Sigmoid colon (tissue), 7 donors: Measurements from ENCODE around the gene HDHD2. TPM values are rescaled to one million over a fixed set of nuclear protein-coding genes. Genes with fewer than 3 reads are reported as not detected.
A peak's percentile ranks its signal among the peaks of the same experiment; 100 is the strongest.

Source experiments
- DNase-seq: peaks from one replicate; pipeline ENCODE4 v3.0.0-alpha.2; 2019
- H3K27ac ChIP-seq, 4 donors: fragments of 200-600 bp; sonication (generic); one replicate each; pipeline ENCODE4 v1.5.1; 2016 to 2019; ENCODE audit warnings: mild to moderate bottlenecking in 1 of 4
- H3K27me3 ChIP-seq, 3 donors: fragments of 200-600 bp; sonication (generic); one replicate each; pipeline ENCODE4 v1.5.1; 2019; ENCODE audit warnings: mild to moderate bottlenecking in 1 of 3
- H3K36me3 ChIP-seq, 4 donors: fragments of 200-600 bp; sonication (generic); one replicate each; pipeline ENCODE4 v1.5.1; 2016 to 2019
- H3K4me1 ChIP-seq, 4 donors: fragments of 200-600 bp; sonication (generic); one replicate each; pipeline ENCODE4 v1.5.1; 2017 to 2019
- H3K4me3 ChIP-seq, 4 donors: fragments of 200-600 bp; sonication (generic); one replicate each; pipeline ENCODE4 v1.5.1; 2017 to 2019; ENCODE audit warnings: mild to moderate bottlenecking in 2 of 4, moderate library complexity in 1 of 4
- H3K9me3 ChIP-seq, 4 donors: fragments of 200-600 bp in 3 of 4; sonication (generic) in 3 of 4; one replicate each; pipeline versions ENCODE4 v1.5.1 to v1.6.1; 2013 to 2019
- CTCF ChIP-seq, 4 experiments: fragments of 450-650 bp in 3 of 4; fragments of 200-600 bp in 1 of 4; IDR thresholded peaks; one replicate each; pipeline ENCODE4 v1.5.1; 2016 to 2019; ENCODE audit warnings: antibody characterized with exemption in 4 of 4, mild to moderate bottlenecking in 3 of 4, moderate library complexity in 2 of 4
- EP300 ChIP-seq, 4 donors: sonication (generic); formaldehyde crosslinking; IDR thresholded peaks; one replicate each; pipeline ENCODE4 v1.6.1; 2017; ENCODE audit warnings: antibody characterized with exemption in 4 of 4
- POLR2A ChIP-seq, 2 donors: fragments of 450-650 bp; IDR thresholded peaks; one replicate each; pipeline ENCODE4 v1.6.1; 2016; ENCODE audit warnings: antibody characterized with exemption in 2 of 2, mild to moderate bottlenecking in 2 of 2, moderate library complexity in 2 of 2
- POLR2AphosphoS5 ChIP-seq, 4 donors: sonication (generic); formaldehyde crosslinking; IDR thresholded peaks; one replicate each; pipeline ENCODE4 v1.6.1; 2017; ENCODE audit warnings: antibody characterized with exemption in 4 of 4
- WGBS, 2 donors: extraction: QIAGEN DNeasy Blood & Tissue Kit; methylation state at CpG; one replicate each; pipeline ENCODE4 v1.1.7; 2013; 5-methylcytosine and 5-hydroxymethylcytosine counted together
- intact Hi-C: fragments of 100-400 bp; cut with DNase I; formaldehyde crosslinking; loops from one replicate; pipeline ENCODE4 v1.15.1; 2023
- polyA plus RNA-seq, 3 donors: library from polyadenylated mRNA; stranded (reverse); fragments of 200-250 nt; gene quantifications; one replicate each; pipeline ENCODE4 v1.2.3, GENCODE V29; 2013
- total RNA-seq, 4 donors: library from RNA; depleted of rRNA; stranded (reverse); fragments of >200 nt; gene quantifications; one replicate each; pipeline ENCODE4 v1.1.0, GENCODE V29; 2016
- donor health status: healthy with polysubstance abuse.
- donor health status: Bipolar disorder and iron deficiency.
- donor health status: healthy.

Gene HDHD2
- total and polyA plus RNA-seq, 7 donors, result 21.0 to 34.0 (median 29.1) TPM

GRCh38 chr18:47174545-47175116 lies 24.3 kb upstream of the HDHD2 start:
- 52 to 73% methylated on average over 13 of the region's 13 CpGs for WGBS, 2 donors

GRCh38 chr18:47172476-47172875 lies 22.2 kb upstream of the HDHD2 start:
- intact Hi-C loops, result no loop called here
- Histone ChIP-seq H3K4me1 (peaks cover 0 to 24% (median 20%) of the 10 kb centered on the region in 4 donors), H3K36me3 (peaks cover 0 to 4% (median 0%) of the 10 kb centered on the region in 4 donors), H3K27ac (no peak overlapping the region), H3K27me3 (no peaks in the 10 kb centered on the region), H3K9me3 (no peaks in the 10 kb centered on the region), H3K4me3 (no peak overlapping the region)
- DNase-seq, result no peak
- WGBS, 2 donors, result 85 to 86% methylated on average over 2 of the region's 2 CpGs
- TF ChIP-seq EP300 (IDR thresholded peaks at IDR 0.05) (no peak), CTCF (IDR thresholded peaks at IDR 0.05) (no peak), POLR2A (IDR thresholded peaks at IDR 0.05) (no peak), POLR2AphosphoS5 (IDR thresholded peaks at IDR 0.05) (no peak)

More at GRCh38 chr18:47174545-47175116, 24.3 kb upstream of the HDHD2 start:
- H3K9me3 ChIP-seq, result no peaks in the 10 kb centered on the region
- H3K27ac ChIP-seq, result no peak overlapping the region
- H3K36me3 ChIP-seq, result peaks cover 0 to 4% (median 0%) of the 10 kb centered on the region in 4 donors
- DNase-seq, result no peak
- H3K4me1 ChIP-seq, result peaks cover 0 to 24% (median 20%) of the 10 kb centered on the region in 4 donors
- peak overlapping the region; percentile 78 to 96 (median 88) for H3K4me3 ChIP-seq
- TF ChIP-seq CTCF (IDR thresholded peaks at IDR 0.05) (no peak), EP300 (IDR thresholded peaks at IDR 0.05) (no peak), POLR2A (IDR thresholded peaks at IDR 0.05) (no peak), POLR2AphosphoS5 (IDR thresholded peaks at IDR 0.05) (no peak)
- intact Hi-C loops, result no loop called here
- H3K27me3 ChIP-seq, result no peaks in the 10 kb centered on the region

- H3K27me3 ChIP-seq, result no peaks in the 10 kb centered on the region
- peaks cover 0 to 4% (median 0%) of the 10 kb centered on the region in 4 donors for H3K36me3 ChIP-seq
- WGBS, 2 donors, result 77 to 89% methylated on average over 1 of the region's 1 CpG
- H3K4me3 ChIP-seq, result no peak overlapping the region
- peaks cover 0 to 11% (median 6%) of the 10 kb centered on the region in 4 donors for H3K4me1 ChIP-seq
- DNase-seq, result no peak
- no peaks in the 10 kb centered on the region for H3K9me3 ChIP-seq
- intact Hi-C loops, result no loop called here
- TF ChIP-seq CTCF (IDR thresholded peaks at IDR 0.05), result no peak
- no peak for TF ChIP-seq EP300 (IDR thresholded peaks at IDR 0.05)
- no peak for TF ChIP-seq POLR2A (IDR thresholded peaks at IDR 0.05)
- TF ChIP-seq POLR2AphosphoS5 (IDR thresholded peaks at IDR 0.05), result no peak
- no peak overlapping the region for H3K27ac ChIP-seq
Measured at GRCh38 chr18:47168913-47169312, 18.6 kb upstream of the HDHD2 start.

- intact Hi-C loops, result no loop called here
- Histone ChIP-seq H3K27me3 (no peaks in the 10 kb centered on the region), H3K4me1 (peaks cover 0 to 7% (median 2%) of the 10 kb centered on the region in 4 donors), H3K27ac (no peak overlapping the region), H3K4me3 (no peak overlapping the region), H3K9me3 (no peaks in the 10 kb centered on the region), H3K36me3 (peaks cover 0 to 4% (median 0%) of the 10 kb centered on the region in 4 donors)
- TF ChIP-seq POLR2AphosphoS5 (IDR thresholded peaks at IDR 0.05) (no peak), POLR2A (IDR thresholded peaks at IDR 0.05) (no peak), CTCF (IDR thresholded peaks at IDR 0.05) (no peak), EP300 (IDR thresholded peaks at IDR 0.05) (no peak)
- DNase-seq, result no peak
Measured at GRCh38 chr18:47168509-47168908, 18.2 kb upstream of the HDHD2 start.

- Histone ChIP-seq H3K4me1 (peaks cover 0 to 3% (median 0%) of the 10 kb centered on the region in 4 donors), H3K27ac (no peak overlapping the region), H3K27me3 (no peaks in the 10 kb centered on the region), H3K36me3 (no peaks in the 10 kb centered on the region), H3K9me3 (no peaks in the 10 kb centered on the region), H3K4me3 (no peak overlapping the region)
- intact Hi-C loops, result no loop called here
- WGBS, 2 donors, result 73 to 88% methylated on average over 2 of the region's 2 CpGs
- TF ChIP-seq POLR2A (IDR thresholded peaks at IDR 0.05), result no peak
- TF ChIP-seq EP300 (IDR thresholded peaks at IDR 0.05), result no peak
- no peak for TF ChIP-seq CTCF (IDR thresholded peaks at IDR 0.05)
- no peak for TF ChIP-seq POLR2AphosphoS5 (IDR thresholded peaks at IDR 0.05)
- DNase-seq, result no peak
Measured at GRCh38 chr18:47166294-47166693, 16.0 kb upstream of the HDHD2 start.
